Stimulated activated CD4-positive, alpha-beta T cell treated with anti-CD3 and anti-CD28 coated beads, TNF-alpha, amount 100 ng/mL, for 1 hour (primary cell): Measurements from ENCODE around the gene COL23A1.

Experiments used
- DNase-seq, 3 donors: peaks; one replicate each; pipeline ENCODE4 v3.0.0-alpha.2; 2020; ENCODE audit warnings: low read depth in 3 of 3, low spot score in 1 of 3

COL23A1 gene

DNA sequence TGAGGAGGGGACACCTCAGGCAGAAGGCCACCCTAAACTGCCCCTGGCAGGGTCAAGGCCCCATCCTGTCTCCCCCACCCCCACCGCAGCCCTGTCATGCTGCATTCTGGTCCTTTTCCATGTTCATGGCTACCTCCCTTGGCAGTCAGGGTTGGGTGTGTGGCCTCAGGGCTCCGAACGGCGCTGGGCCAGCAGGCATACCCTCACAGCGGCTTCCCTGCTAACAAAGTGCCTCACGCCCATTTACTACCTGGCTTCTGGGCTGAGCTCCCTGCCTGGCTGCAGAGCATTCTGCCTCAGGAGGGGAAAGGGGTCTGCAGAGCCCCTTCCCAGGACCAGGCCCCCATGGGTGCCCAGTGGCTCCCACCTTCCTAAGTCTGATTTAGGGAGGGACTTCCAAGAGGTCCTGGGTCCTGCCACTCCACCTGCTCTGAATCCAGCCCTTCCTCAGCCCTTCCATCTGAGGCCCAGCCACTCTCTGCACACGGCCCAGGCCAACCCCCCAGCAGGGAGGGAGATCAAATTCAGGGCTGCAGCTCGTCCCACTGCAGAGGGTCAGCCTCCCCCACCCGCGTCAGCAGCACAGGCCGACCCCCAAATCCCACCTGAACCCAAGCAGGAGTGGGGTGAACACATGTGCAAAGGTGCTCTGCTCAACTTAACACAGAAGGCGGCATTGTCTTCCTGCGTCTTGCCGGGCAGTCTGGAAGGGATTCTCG, 241.7 kb downstream of the COL23A1 start:
- DNase-seq: no peak

DNA sequence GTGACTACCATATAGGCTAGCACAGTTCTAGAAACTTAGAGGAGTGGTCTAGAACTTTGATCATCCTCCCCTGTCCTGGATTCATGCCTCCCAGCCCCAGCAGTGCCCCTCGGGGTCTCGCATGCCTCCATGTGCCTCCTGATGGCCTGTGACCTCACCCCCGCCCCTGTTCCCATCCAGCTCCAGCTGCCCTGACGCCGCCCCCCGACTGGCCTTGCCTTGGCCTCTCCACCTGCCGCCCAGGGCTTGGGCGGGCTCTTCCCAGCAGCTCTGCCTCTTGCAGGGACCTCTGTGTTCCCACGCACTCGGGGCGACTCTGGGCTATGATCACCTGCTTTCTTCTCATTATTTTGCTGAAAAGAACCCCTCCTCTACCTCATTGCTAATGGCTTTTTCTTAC, 242.2 kb downstream of the COL23A1 start:
- DNase-seq: no peak

DNA sequence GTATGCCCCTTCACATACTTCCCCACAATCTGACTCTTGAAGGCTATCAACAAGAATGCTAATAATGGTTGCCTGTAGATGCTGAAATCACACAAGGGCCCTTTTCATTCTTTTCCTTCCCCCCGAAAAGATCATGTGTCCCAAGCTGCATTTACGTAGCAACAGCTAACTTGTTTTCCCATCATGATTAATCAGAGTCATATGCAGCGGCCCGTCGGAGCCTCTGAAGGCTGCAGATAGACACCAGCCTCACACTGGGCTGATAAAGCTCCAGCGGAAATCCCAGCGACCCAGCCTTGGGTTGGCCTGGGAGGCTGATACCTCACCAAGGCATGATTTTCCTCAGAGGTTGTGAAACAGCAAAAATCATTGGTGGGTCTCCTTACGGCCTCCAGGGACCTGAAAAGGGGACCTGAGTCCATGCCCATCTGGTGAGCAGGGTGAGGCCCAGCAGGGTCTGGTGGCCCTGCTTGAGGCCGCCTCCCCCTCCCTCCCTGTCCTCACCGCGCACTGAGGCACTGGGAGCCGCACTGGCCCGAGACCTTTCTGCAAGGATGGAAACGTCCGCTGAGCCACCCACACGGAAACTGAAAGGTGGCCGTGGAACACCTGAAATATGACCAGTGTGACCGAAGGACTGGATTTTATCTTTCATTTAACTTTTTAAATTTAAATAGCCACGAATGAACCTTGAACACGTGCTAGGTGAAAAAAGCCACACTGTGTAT, 243.4 kb downstream of the COL23A1 start:
- DNase-seq: no peak

DNA sequence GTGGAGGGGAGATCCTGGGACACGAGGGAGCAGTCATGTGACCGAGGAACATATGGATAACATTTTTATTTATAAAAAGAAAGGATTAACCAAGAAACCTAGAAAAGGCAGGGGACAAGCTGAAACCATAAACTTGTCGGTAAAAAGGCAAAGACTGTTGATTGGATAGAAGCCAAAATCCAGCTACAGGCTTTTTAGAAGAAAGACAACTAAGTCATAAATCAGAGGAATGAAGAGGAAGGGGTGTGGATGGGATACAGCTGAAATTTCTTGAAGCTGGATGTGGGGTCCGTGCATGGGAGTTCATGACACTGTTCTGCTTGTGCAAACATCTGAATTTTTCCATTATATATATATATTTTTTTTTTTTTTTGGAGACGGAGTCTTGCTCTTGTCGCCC, 246.9 kb downstream of the COL23A1 start:
- DNase-seq: no peak

DNA sequence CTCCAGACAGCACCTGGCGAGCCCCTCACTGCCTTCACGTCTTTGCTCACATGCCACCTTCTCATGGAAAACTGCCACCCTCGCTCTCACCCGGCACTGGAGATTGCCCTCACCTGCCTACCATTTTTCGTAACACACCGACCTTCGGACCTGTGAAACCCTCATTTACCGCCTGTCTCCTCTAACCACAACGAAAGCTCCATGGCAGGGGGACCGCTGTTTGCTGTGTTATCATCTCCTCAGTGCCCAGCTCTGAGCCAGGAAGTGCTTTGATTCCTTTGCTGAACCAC, 248.4 kb downstream of the COL23A1 start:
- no peak for DNase-seq

DNA sequence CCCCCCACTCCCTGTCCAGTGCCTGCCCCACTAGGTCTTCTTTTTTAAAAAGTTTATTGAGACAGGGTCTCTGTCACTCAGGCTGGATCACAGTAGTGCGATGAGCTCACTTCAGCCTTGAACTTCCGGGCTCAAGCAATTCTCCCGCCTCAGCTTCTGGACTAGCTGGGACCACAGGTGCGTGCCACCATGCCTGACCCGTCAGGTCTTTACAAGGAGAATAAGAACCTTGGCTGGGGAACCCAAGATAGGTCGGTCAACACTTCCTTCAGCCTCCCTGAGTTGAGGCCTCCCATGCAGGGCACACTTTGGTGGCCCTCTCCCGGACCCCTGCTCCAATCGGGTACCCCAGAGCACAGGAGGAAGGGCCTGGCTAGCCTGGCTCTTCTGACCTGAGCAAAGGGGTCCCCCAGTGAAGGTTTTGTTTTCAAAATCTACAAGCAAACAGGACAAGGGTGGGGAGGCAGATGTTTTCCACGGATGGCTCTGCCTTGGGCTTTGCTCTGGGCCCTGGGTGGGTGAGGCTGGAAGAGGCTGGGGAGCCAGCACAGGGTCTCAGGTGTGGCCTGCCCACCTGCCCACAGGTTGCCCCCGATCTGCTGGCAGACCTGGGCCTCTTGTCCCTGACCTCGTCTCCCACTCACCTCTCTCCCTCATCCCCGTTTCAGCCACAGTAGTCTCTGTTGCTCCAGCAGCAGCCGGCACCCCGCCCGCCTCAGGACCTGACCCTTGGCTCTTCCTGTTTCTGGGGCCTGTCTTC, 248.9 kb downstream of the COL23A1 start:
- no peak for DNase-seq

DNA sequence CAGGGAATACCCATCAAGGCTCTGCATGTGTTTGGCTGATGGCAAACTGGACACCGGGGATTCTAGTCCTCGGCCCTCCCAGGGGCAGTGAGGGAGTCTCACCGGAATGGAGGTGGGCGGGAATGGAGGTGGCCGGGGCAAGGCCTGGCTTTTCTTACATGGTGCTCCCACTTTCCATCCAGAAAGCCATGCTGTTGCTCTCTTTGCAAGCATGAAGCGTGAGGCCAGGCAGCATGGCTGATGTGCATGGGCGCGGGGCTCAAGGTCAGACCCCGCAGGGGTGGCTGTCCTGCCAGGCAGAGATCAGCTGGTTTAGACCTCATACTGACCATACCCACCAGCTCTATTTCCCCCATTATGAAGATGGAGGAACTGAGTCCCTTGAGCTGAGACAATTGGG, 249.6 kb downstream of the COL23A1 start:
- no peak for DNase-seq

DNA sequence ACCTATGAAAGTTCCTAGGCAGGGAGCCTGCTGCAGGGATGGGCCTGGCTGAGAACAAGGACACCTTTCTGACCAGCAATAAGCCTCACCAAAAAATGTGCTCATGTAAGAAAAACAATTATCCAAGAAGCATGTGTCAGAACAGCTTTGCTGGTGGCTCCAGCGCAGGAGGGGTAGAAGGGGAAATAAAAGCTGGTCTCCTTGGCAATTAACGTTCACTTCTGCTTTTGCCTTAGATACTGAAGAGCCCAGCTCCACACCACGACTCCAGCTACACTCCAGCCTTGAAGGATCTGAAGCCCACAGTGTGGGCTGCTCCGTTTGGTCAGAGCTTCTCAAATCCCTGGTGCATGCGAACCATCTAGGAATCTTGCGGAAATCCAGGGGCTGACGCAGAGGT, 250.0 kb downstream of the COL23A1 start:
- no peak for DNase-seq

DNA sequence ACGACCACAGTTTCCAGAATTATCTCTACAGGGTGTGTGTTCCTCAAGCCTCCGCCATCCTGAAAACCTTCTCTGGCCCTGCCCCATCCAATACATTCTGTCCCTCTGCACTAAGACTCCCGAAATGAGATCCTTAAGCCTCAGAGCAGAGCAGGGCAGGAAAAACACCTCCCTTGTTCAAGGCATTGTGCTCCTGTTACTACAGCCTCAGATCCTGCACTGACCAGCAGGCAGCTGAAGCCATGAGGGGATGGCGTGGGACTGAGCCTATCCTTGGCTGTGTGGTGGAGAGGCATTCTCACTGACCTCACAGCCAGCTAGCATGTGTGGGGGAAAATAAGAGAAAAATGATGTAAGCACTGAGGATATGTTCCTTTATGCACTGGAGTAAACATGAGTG, 250.9 kb downstream of the COL23A1 start:
- no peak for DNase-seq

DNA sequence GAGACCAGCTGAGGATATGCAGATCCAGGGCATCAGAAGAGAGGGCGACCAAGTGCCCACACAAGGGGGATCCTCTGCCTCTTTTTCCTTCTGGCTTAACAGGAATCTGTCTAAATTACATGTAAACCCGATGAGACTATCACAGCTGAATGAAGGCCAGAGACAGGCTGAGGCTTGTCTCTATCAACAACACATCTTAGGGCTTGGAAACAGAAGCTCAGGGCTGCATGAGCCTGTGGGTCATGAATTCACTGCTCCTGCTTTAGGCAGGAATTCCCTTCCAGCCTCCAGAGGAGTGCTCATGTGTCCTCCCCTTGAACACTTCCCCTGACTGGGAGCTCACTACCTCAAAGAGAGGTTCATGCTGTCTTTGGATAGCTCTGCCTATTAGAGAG, 251.4 kb downstream of the COL23A1 start:
- no peak for DNase-seq

DNA sequence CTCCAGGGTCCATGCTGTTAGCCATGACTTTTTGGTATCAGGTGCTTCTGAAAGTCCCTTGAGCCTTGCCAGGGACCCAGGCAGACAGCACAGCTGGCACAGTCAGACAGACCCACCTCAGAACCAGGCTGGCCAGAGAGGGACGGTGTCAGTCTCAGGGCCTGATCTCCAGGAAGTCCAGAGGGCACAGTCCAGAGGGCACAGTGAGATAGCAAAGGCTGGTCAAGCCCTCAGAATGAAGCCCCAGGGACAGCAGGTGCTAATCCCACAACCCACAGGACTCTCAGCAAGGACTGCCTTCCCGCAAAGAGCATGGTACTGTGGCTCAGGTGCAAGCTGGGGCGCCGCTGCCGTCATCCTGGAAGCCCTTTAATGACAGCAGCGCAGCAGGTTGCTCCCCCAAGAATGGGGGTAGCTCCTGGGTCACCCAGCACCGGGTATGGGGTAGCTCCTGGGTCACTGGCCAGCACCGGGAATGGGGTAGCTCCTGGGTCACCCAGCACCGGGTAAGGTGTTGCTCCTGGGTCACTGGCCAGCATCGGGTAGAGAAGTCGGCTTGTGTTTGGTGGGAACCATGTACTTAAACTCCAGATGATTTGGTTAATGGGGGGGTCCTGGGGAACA, 252.0 kb downstream of the COL23A1 start:
- DNase-seq: no peak

DNA sequence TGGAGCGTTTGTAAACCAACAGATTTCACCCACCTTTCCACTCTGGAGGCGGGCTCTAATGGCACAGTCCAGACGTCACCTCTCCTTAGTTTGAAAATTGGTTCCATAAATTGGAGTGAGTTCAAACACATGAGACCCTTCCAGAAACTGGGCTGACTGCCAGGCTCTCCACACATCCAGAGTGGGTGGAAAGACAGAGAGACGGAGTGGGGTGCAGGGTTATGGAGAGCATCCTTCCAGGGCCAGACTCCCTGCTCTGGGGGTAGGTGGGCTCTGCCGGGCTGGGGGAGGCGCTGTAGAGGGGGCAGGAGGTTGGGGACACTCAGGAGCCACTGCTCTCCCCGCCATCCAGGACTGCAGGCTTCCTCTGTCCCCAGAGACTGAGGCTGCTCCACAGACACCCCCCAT, 252.9 kb downstream of the COL23A1 start:
- DNase-seq: no peak

DNA sequence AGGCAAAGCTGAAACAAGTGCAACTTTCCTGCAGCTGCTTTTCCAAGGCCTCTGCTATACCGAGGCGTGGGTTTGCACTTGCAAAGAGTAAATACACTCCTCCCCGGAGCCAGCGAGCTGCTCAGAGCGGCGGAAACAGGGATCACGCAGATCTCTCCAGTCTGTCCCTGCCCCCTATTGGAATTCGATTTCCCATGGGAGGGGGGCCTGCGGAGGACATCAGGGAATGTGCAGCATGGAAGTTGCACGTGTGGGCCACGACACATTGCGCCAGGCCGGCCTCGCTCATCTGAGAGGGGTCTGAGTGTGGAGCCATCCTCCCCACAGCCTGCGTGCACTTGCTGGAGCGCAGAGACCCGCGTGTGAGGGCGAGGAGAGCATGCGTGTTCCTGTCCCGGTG, 253.3 kb downstream of the COL23A1 start:
- no peak for DNase-seq

DNA sequence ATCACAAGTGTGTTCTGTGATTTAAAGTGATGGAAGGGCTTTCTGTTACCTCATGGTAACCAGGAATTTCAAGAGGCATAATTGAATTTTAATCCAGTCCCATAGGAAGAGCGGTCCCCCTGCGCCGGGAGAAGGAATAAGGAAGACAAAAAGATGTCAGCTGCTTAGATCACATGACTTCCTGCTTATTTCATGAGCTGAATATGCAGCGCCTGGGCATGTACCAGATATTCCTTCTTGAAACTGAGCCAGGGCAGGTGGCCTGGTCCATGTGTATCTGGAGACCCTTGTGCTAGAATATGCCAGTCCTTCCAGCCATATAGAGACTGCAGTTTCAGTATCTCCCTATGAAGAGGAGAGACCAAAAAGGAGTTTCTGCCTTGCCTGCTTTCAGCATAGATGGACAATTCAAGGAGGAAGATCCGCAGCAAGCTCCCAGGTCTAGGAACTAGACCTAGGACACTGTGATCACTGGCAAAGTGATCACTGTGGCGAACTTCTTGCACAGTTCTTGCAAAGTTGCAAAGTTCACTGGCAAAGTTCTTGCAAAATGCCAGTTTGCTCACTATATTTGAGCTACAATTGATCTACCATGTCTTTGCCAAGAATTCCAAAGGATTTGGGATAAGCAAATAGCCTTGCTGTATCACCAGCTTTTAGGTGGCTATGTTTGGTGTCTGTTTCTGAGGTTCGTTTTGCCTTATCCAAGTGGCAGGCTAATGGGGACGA, 254.7 kb downstream of the COL23A1 start:
- DNase-seq: no peak

DNA sequence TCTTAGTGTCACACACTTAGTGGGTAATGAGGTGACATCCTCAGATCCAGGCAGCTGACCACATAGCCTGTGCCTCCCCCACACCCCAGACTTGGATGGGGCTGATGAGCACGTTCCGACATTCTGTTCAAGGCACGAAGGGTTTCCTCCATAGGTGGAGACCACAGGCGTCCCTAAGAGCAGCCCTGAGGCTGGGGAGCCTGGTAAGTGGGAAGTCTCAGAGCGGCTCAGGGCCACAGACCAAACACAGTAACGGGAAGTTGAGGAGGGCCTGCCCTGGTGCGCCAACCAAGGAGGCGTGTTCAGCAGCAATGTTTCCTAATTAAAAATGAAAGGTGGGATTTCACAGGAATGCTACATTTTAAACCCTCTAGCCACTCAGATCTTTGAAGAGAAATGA, 255.3 kb downstream of the COL23A1 start:
- DNase-seq: no peak

DNA sequence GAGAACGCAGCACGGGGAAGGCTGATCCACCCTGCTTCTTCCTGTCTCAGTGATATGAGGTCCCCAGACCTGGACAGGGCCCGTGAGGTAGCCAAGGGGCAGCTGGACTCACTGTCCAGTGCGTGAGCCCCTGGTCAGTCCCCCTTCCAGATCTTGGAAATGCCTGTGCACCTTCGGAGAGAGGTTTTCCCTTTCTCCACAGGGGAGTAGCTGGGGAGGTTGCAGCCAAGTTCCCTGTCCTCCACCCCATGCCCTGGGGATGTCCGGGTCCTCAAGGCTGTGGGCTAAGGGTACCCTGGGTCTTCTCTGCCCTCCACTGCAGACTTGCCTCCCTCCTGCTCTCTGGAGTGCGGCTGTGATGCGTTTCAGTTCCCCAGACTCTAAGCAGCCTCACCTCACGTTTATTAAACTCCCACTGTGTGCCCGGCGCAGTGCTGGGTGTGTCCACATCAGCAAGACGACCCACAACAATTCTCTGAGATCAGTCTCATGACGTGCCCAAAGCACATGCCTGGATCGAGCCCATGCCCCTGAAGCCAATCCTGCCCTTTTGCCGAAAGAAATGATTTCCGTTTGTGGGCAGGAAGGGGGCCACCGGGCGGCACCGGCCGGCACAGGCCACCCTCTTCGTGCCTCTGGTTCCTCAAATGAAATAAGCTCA, 256.2 kb downstream of the COL23A1 start:
- no peak for DNase-seq

DNA sequence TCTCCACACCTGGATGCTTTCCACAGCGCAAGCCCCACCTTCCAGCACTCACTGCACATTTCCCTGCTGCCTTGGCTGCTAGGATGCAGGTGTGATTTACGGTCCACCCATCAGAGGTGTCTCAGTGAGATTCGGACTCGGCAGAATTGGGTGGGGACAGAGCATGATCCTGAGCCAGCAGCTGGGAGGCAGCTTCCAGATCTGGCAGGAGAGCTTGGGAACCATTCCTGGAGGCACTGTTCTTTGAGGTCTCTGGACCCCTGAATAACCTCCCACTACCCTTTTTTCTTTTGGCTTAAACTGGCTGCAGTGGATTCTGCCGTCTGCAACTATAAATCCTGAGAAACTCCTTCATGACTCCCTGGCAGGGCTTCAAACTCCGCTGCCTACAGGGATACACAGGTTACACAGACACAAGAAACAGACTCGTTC, 258.0 kb downstream of the COL23A1 start:
- DNase-seq: no peak

DNA sequence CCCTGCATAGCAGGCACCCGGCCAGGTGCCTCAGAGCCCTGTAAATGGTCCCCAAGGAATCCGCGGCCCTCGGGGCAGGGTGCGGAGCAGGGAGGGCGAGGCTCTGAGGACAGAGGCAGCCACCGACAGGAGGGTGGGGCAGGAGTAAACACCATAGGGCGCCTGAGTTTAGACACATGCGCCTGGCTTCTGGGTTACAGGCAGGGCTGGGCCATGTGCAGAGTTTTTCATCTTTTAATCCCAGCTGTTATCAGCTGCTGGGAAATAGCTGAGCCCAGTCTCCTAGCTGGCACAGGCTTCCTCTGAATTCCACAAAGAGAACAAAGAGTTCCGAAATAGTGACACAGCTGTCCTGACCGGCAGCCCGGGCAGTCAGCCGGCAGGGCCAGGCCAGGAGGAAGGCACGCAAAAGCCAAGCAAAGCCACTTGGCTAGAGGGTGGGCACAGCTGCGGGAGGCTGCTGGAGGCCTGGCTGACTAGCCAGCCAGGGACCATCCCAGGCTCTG, 258.6 kb downstream of the COL23A1 start:
- no peak for DNase-seq

DNA sequence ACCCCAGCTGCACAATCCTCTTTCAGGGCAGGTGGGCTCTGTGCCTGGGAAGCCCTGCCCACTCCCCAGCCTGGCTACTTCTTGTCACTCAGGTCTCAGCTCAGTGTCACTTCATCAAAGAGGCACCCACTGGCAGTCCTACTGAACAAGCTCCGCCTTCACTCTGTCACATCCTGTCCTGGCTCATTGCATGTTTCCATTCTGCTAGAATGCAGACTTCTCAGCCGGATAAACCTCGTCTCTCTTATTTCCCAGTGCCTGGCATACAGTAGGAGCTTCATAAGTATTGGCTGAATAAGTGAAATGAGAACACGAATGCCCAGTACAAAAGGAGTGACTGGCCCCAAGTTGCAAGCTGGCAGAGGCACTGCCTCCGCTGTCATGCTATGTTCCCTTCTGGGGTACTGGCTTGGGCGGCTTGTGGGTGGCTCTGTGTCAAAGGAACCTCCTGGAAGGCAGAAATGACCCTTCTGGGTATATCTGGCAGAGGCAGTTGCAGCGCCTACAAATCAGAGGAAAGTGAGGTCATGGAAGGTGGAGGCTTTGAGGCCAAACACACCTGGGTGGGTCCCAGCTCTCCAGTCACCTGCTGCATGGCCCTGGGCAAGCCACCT, 259.3 kb downstream of the COL23A1 start:
- DNase-seq: no peak
